AG09309 (cell line): ENCODE results near the gene MAP1LC3C.
"Not testable (repeated sequence)": the region's sequence is repeated elsewhere in the genome, so short reads cannot be mapped to it uniquely, and the experiment has no call there.

Experiments
- DNase-seq: peaks from one replicate; pipeline ENCODE4 v3.0.0-alpha.2; 2010; ENCODE audit warnings: low read depth
- H3K4me3 ChIP-seq: 2 replicates; pipeline ENCODE4 v1.5.1; 2011; ENCODE audit warnings: mild to moderate bottlenecking, low read depth, low read length, moderate library complexity; ENCODE audit not compliant: control insufficient read depth
- TF ChIP-seq, protein P1 (sequence below): IDR thresholded peaks from 2 replicates; pipeline ENCODE4 v1.5.1; 2011; ENCODE audit warnings: mild to moderate bottlenecking, low read depth, low read length, inconsistent platforms; ENCODE audit not compliant: insufficient read depth, control insufficient read depth; ENCODE audit errors: missing control alignments

MAP1LC3C gene

GRCh38 chr1:241997401-241997998, 1.4 kb downstream of the MAP1LC3C start:
- TF ChIP-seq, protein P1, sequence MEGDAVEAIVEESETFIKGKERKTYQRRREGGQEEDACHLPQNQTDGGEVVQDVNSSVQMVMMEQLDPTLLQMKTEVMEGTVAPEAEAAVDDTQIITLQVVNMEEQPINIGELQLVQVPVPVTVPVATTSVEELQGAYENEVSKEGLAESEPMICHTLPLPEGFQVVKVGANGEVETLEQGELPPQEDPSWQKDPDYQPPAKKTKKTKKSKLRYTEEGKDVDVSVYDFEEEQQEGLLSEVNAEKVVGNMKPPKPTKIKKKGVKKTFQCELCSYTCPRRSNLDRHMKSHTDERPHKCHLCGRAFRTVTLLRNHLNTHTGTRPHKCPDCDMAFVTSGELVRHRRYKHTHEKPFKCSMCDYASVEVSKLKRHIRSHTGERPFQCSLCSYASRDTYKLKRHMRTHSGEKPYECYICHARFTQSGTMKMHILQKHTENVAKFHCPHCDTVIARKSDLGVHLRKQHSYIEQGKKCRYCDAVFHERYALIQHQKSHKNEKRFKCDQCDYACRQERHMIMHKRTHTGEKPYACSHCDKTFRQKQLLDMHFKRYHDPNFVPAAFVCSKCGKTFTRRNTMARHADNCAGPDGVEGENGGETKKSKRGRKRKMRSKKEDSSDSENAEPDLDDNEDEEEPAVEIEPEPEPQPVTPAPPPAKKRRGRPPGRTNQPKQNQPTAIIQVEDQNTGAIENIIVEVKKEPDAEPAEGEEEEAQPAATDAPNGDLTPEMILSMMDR = no peak
- H3K4me3 ChIP-seq = no peak overlapping the region
- no peak for DNase-seq

- no peak overlapping the region for H3K4me3 ChIP-seq
- no peak for DNase-seq
- TF ChIP-seq, protein P1 = no peak
Measured at GRCh38 chr1:241994171-241994570, 4.7 kb downstream of the MAP1LC3C start.

DNA sequence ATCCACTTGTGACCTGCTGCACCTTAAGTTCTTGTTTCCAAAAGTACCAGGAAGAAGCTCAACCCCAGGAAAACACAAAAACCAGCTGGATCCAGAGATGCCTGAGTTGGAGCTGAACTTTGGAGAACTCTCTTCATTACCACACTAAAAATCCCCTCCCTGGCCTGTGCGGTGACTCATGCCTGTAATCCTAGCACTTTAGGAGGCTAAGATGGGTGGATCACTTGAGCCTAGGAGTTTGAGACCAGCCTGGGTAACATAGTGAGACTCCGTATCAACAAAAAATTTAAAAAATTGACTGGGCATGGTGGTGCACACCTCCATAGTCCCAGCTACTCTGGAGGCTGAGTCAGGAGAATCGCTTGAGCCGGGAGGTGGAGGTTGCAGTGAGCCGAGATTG, 6.2 kb downstream of the MAP1LC3C start:
- DNase-seq = no peak
- TF ChIP-seq, protein P1 = no peak
- no peak overlapping the region for H3K4me3 ChIP-seq

DNA sequence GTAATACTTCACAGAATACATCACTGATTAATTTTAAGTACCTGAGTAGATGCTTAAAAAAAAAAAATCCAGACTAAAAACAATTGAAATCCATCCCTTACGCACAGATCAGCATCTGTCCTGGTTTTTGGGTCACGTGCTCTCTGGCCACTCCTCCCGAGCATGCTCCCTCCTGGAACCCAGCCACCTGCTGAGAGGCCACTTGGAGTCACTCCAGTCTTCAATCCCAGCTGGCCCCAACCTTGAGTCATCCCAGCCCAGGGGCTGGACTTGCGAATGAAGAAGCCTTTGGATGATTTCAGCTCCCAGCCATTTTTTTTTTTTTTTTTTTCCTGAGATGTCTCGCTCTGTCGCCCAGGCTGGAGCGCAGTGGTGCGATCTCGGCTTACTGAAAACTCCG, 8.9 kb downstream of the MAP1LC3C start:
- DNase-seq = peak; percentile 89
- no peak overlapping the region for H3K4me3 ChIP-seq
- TF ChIP-seq, protein P1 = no peak

DNA sequence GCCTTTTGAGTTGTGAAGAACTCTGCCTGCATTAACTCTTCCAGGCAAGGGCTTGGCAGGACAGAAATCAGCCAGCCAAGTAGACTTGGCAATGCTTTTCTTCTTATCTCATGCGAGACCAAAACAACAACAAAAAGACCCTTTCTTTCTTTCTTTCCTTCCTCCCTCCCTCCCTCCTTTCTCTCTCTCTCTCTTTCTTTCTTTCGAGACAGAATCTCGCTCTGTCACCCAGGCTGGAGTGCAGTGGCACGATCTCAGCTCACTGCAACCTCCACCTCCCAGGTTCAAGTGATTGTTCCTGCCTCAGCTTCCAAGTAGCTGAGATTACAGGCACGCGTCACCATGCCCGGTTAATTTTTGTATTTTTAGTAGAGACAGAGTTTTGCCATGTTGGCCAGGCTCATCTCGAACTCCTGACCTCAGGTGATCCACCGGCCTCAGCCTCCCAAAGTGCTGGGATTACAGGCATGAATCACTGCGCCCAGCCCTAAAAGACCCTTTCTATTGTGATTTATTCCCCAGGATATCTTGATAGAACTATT, 10.4 kb downstream of the MAP1LC3C start:
- not testable (repeated sequence) for DNase-seq, H3K4me3 ChIP-seq

DNA sequence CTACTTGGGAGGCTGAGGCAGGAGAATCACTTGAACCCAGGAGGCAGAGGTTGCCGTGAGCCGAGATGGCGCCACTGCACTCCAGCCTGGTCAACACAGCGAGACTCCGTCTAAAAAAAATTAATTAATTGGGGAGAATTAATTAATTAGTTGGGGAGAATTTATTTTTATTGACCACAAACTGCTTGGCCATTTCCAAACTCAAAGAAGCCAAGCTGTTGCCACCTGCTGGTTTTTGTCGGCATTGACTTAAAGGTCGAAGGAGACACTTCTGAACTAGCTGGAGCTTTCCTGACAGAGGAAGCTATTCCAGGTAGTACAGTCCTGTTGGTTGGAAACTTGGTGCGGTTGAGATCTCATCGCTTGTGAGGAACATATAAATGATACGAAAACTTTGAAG, 13.1 kb downstream of the MAP1LC3C start:
- H3K4me3 ChIP-seq = no peak overlapping the region
- TF ChIP-seq, protein P1 = peak; percentile 68
- DNase-seq = no peak

DNA sequence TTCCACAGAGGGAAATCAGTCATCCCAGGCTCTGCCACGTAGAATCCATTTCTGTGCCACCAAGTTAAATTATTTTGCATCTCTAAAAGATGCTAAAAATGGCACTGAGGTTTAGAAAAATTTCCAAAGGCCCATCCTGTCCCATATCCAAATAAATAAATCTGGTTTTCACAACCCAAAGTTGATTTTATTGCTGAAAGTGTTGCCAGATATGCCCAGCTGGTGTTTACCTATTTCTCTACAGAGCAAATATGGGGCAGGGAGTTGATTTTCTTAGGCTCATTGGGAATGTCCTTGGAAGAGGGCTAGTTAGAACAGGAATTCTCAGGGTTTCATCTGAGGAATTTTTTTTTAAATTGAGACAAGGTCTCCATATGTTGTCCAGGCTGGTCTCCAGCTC, 19.0 kb downstream of the MAP1LC3C start:
- no peak overlapping the region for H3K4me3 ChIP-seq
- TF ChIP-seq, protein P1 = no peak
- DNase-seq = no peak
